HG02642 (cell line): ENCODE data around the gene RNF130.
"Not testable (repeated sequence)": the region's sequence is repeated elsewhere in the genome, so short reads cannot be mapped to it uniquely, and the experiment has no call there.

ENCODE experiments used
- ATAC-seq: cut with Tn5 transposase; IDR thresholded peaks from one replicate; pipeline ENCODE4 v1.9.1; 2021; ENCODE audit warnings: mild to moderate bottlenecking; ENCODE audit not compliant: unreplicated experiment, poor library complexity

RNF130 gene

GRCh38 chr5:179990525-179990924 is 81.0 kb downstream of the RNF130 start:
- not testable (repeated sequence) for ATAC-seq

GRCh38 chr5:179986328-179986727 is 85.2 kb downstream of the RNF130 start:
- no peak for ATAC-seq

GRCh38 chr5:179981636-179982035 is 89.9 kb downstream of the RNF130 start:
- no peak for ATAC-seq

DNA sequence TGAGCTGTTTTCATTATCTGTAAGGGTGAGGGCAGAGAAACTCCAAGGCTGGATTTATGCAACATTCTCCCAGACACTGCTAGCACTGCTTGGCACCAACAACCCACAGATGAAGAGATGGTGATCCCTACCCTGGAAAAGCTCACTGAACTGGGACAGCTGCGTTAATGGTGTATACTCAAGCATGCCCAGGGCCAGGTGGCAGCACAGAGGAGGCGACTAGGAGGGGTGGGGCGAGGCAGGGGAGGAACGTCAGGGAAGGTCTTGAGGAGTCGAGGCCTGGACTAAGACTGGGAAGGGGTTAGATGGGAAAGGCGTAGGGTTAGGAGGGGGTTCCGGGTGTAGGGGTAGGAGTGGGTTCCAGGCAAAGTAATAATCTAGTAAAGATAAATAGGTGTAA is 90.8 kb downstream of the RNF130 start:
- ATAC-seq: no peak

DNA sequence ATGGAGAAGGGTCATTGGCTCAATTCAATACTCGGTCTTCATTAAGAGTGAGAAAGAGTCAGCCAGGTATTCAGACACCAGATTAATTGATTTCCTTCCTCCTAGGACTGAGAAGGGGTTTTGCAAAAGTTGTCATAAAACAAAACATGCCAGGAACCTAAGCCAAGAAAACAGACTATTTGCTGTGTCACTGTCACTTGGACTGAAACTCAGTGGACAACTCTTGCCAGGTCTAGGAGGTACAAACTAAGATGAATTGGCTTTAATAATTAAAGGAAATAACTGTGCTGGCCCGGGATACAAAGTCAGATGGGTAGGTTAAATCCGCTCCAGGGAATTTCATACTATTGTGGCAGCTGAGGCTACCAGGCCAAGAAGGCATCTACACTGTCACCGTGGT is 92.8 kb downstream of the RNF130 start:
- ATAC-seq: no peak

- no peak for ATAC-seq
These were observed 95.8 kb downstream of the RNF130 start for GRCh38 chr5:179975713-179976134.

DNA sequence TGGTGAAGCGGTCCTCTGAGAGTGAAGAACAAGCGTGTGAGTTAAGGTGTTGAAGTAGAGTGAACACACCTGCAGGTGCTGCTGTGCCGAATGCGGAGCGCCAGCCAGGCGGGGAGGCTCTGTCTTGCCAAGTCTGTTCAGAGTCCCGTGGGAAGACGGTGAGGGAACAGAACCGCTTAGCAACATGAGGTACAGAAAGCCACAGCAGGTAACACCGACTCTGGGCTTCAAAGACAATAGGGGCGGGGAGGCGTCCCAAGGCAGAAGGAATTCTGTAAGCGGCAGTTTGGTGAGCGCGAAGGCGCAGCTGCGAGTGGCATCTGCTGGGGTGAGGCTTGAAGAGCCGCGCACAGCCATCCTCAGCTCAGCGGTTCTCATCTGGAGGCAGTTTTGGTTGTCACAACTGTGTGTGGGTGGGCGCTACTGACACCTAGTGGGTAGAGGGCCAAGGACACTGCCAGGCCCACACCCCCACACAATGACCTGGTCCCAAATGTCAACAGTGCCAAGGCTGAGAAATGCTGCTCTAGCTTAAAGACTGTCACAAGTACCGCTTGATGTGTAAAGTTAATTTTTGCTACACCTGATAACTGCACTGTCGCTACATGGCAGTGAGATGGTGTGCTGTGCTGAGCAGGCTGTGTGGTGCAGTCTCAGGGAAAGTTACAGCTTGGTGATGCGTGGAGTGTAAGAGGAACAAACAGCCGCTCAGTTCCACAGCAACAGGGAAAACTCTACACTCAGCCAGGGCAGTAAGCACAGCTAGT is 96.4 kb downstream of the RNF130 start:
- ATAC-seq: peak; percentile 69

GRCh38 chr5:179974246-179974945 is 97.2 kb downstream of the RNF130 start:
- no peak for ATAC-seq

DNA sequence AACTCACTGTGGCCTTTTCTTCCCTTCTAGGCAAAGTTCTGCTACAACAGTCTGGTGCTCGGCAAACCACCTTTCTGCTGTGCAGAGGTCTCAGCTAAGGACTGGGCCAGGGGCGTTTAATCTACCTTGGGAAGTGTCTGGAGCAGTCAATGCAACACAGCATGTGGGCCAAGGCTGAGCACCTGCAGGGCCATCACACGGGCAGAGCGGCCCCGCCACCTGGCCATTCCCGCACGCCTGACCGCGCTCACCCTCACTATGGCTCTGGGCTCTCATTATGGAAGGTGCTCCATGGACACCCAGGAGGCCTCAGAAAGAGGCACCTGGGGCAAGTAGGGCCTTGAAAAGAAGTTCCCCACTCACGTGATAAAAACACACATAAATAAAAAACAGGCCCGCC is 98.2 kb downstream of the RNF130 start:
- no peak for ATAC-seq

DNA sequence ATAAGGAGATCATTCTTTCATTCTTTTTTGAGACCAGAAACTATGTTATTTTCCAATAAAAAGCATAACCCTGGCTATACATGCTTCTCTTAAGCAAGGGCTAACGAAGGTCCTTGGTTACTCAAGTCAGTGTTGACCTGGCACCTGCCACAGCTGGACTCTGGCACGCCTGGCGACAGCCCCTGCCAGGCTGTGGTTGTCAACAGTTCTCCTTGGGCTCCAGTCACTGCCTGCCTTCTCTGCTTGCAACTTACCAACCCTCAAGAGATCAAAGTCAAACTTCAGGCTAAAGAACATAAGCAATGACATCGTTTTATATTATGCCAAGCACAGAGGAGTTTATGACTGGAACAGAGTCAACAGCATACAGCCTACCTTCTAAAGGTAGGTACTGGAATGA is 102.4 kb downstream of the RNF130 start:
- no peak for ATAC-seq

GRCh38 chr5:179967489-179967888 is 104.1 kb downstream of the RNF130 start:
- ATAC-seq: no peak

DNA sequence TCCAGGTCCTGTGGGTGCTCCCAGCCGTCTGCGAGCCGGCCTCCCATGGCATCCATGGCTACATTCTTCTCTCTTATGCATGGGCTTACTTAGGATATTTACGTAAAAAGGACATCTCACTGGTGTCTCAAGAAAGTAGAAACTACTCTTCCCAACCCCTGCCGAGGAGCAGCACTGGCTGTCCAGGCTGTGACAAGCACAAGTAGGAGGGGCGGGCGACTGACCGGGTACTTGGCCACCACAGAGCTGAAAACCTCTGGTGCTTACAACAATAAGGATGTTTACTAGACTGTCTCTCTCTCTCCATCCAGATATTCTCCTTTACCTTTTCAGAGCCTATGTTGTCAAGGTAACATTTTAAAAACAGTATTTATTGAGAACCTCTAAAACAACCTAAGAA is 107.5 kb downstream of the RNF130 start:
- ATAC-seq: no peak

GRCh38 chr5:179963375-179963774 is 108.2 kb downstream of the RNF130 start:
- no peak for ATAC-seq

- ATAC-seq: no peak
These were observed 111.2 kb downstream of the RNF130 start for GRCh38 chr5:179960204-179960831.

- ATAC-seq: no peak
These were observed 111.9 kb downstream of the RNF130 start for GRCh38 chr5:179959641-179960040.

DNA sequence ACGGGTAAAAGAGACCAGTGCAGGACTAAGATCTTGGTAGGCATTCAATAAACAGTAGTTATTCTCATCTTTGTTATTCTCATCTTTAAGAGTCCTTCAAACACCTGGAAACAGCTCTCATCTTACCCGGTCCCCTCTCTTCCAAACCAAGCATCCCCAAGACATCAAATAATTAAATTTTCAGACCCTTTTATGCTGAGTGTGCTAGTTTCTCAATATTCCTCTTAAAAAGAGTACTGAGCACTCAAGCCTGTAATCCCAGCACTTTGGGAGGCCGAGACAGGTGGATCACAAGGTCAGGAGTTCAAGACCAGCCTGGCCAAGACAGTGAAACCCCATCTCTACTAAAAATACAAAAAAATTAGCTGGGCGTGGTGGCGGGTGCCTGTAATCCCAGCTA is 112.4 kb downstream of the RNF130 start:
- not testable (repeated sequence) for ATAC-seq

- ATAC-seq: no peak
These were observed 115.9 kb downstream of the RNF130 start for GRCh38 chr5:179955630-179956029.

DNA sequence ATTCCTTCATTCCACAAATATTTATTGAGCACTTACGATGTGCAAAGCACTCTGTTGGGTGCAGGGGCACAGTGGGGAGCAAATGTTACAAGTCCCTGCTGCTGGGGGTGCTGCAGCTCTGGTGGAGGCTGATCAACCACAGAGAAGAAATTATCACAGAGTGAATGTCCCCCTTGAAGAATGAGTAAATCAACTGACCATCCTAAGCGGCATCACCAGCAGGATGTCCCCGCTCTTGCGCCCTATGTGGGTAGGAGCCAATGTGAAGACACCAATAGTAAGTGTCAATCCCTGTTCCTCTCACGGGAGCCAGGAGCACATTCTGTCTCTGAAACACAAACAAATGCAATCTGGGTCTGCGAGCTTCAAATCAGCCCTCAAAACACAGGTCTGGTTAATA is 116.5 kb downstream of the RNF130 start:
- no peak for ATAC-seq

GRCh38 chr5:179954434-179954833 is 117.1 kb downstream of the RNF130 start:
- ATAC-seq: no peak

DNA sequence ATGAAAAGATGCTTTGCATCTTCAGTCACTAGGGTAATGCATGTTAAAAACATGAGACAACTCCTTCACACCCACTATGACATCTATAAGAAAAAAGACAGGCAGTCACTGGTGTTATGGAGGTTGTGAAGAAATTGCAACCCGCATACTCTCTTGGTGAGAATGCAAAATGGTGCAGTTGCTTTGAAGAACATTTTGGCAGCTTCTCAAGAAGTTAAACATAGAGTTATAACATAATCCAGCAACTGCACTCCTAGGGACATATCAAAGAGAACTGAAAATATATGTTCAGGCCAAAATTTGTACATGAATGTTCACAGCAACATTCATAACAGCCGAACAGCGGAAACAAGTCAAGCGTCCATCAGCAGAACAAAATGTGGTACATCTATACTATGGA is 117.6 kb downstream of the RNF130 start:
- ATAC-seq: no peak

GRCh38 chr5:179936976-179937681 is 134.4 kb downstream of the RNF130 start:
- ATAC-seq: no peak
